T1000 (cell line): ENCODE data around the gene ITPK1.

ENCODE experiments used
- DNase-seq: peaks from one replicate; lab custom pipeline; 2025; ENCODE audit warnings: mixed read lengths; lab: John Stamatoyannopoulos, UW

The ITPK1 gene

DNA sequence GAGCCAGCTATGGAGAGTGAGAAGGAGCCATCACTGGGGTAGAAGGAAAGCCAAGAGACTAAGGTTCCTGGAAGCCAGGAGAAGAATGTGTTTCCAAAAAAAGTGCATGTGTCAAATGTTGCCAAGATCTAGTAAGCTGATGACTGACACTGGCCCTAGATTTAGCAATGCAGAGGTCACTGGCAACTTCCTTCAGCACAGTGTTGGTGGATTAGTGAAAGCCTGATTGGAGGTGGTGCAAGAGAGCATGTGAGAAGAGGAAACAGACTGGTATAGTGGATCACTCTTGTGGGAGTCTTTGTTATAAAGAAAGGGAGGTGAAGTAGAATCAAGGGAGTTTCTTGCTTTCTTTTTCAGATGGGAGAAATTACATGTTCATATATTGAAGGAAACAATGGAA is 226.8 kb downstream of the ITPK1 start:
- no peak for DNase-seq

DNA sequence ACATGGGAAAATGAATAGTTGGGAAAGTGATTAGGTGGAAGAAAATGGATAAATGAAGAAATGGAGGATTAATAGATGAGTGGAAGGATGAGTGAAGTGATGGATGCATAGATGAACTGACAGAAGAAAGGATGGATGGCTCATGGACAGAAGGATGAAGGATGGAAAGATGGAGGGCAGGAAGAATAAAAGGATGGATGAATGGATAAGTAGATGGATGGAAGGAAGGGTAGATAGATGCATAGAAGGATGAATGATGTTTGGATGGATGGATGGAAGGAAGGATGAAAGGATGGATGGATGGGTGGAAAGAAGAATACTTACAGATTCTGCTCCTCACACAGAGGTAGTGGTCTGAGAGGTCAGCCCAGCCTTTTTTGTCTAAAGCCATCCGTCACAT is 228.6 kb downstream of the ITPK1 start:
- DNase-seq, result no peak
